Activated CD4-positive, alpha-beta T cell treated with anti-CD3 and anti-CD28 coated beads, Interleukin-2, amount 10 ng/mL, durations not matched to agents 24 days and 14 days (primary cell): ENCODE results near the gene SINHCAF. TPM values are rescaled to one million over a fixed set of nuclear protein-coding genes. Genes with fewer than 3 reads are reported as not detected.

ENCODE experiments used
- DNase-seq: peaks from one replicate; pipeline ENCODE4 v3.0.0; 2022
- H3K27ac Mint-ChIP-seq: one replicate; pipeline ENCODE4 v1.8.0; 2022; ENCODE audit warnings: mild to moderate bottlenecking, mixed read lengths
- H3K27me3 Mint-ChIP-seq: one replicate; pipeline ENCODE4 v1.8.0; 2022; ENCODE audit warnings: mixed read lengths
- H3K36me3 Mint-ChIP-seq: one replicate; pipeline ENCODE4 v1.8.0; 2022; ENCODE audit warnings: low read depth, mild to moderate bottlenecking, mixed read lengths
- H3K4me1 Mint-ChIP-seq: one replicate; pipeline ENCODE4 v1.8.0; 2021; ENCODE audit warnings: mixed read lengths
- H3K4me3 Mint-ChIP-seq: one replicate; pipeline ENCODE4 v1.8.0; 2022; ENCODE audit warnings: mild to moderate bottlenecking, moderate library complexity, mixed read lengths
- H3K9me3 Mint-ChIP-seq: one replicate; pipeline ENCODE4 v1.8.0; 2021; ENCODE audit warnings: mixed read lengths
- intact Hi-C: fragments of 100-400 bp; cut with micrococcal nuclease; formaldehyde crosslinking; loops from one replicate; pipeline ENCODE4 v1.15.1; 2023
- total RNA-seq: library from RNA; stranded (reverse); gene quantifications from 2 replicates; pipeline ENCODE4 v1.2.3, GENCODE V29; 2022

The SINHCAF gene
- total RNA-seq, 1 donor from 2014 or later = 277 TPM

- H3K36me3 Mint-ChIP-seq = no peaks in the 10 kb centered on the region
- intact Hi-C loops = no loop called here
- DNase-seq = no peak
- no peaks in the 10 kb centered on the region for H3K9me3 Mint-ChIP-seq
- no peak overlapping the region for H3K4me3 Mint-ChIP-seq
- H3K27me3 Mint-ChIP-seq = peaks cover 7% of the 10 kb centered on the region
- no peak overlapping the region for H3K27ac Mint-ChIP-seq
- no peaks in the 10 kb centered on the region for H3K4me1 Mint-ChIP-seq
These were observed 90.7 kb downstream of the SINHCAF start for GRCh38 chr12:31234955-31235867.

- no peak overlapping the region for H3K27ac Mint-ChIP-seq
- H3K9me3 Mint-ChIP-seq = no peaks in the 10 kb centered on the region
- H3K36me3 Mint-ChIP-seq = no peaks in the 10 kb centered on the region
- DNase-seq = no peak
- H3K4me3 Mint-ChIP-seq = no peak overlapping the region
- intact Hi-C loops = no loop called here
- H3K27me3 Mint-ChIP-seq = peaks cover 7% of the 10 kb centered on the region
- H3K4me1 Mint-ChIP-seq = no peaks in the 10 kb centered on the region
These were observed 91.7 kb downstream of the SINHCAF start for GRCh38 chr12:31234053-31234840.

GRCh38 chr12:31233061-31233730 is 92.8 kb downstream of the SINHCAF start:
- no peaks in the 10 kb centered on the region for H3K9me3 Mint-ChIP-seq
- DNase-seq = no peak
- no peaks in the 10 kb centered on the region for H3K36me3 Mint-ChIP-seq
- no peak overlapping the region for H3K27ac Mint-ChIP-seq
- no peak overlapping the region for H3K4me3 Mint-ChIP-seq
- intact Hi-C loops = no loop called here
- no peaks in the 10 kb centered on the region for H3K4me1 Mint-ChIP-seq
- H3K27me3 Mint-ChIP-seq = peaks cover 5% of the 10 kb centered on the region

DNA sequence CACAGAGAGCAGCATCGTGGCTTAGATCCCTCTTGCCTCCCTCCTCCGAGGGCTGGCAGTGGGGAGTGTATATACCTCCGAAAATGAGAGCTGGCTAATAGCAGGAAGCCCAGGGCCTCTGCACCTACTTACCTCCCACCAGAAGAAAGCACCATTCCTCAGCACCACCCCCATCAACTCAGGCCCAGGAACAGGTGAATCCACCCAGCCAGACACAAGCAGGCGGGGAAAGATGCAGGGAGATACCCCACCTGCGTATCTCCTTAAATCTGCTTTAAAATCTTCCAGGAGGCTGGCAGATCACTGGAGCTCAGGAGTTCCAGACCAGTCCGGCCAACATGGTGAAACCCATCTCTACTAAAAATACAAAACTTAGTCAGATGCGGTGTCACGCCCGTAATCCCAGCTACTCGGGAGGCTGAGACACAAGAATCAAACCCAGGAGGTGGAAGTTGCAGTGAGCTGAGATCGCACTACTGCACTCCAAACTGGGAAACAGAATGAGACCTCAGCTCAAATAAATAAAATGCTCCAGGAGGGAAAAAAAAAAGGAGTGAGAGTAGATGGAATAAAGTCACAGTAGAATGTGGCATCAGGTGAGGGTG is 93.5 kb downstream of the SINHCAF start:
- Mint-ChIP-seq H3K27me3 (peaks cover 3% of the 10 kb centered on the region), H3K4me3 (no peak overlapping the region), H3K4me1 (no peaks in the 10 kb centered on the region), H3K9me3 (no peaks in the 10 kb centered on the region), H3K27ac (no peak overlapping the region), H3K36me3 (no peaks in the 10 kb centered on the region)
- DNase-seq = no peak
- intact Hi-C loops = no loop called here

DNA sequence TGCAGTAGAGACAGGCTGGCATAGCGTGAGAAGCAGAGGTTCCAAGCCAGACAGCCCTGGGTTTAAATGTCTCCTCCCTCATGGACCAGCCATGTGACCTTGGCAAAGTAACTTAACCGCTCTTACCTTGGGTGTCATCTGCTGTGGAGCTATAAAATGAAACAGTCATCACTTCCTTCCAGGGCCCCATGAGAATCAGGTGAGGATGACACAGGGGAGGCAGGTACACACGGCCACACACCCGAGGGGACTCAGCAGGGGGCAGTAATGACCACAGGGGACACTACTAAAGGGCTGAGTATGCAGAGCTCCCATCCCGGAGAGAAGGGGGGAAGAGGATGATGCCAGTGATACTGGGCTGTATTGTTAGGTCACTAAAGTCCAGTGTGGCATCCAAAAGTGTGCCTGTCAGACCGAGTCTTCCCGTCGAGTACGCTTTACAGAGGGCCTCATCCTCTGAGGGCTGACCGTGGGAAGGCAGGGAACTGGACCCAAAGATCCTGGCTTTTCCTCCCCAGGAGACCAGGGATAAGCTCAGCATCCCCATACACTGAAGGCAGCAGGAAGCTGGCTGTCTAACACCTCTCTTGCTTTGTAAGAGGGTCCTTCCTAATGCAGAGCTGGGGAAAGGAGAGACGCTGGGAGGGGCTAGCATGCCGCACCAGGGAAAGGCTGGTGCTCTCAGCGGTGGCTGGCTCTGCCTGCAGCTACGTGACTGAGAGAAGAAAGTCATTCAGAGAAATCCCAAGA is 94.2 kb downstream of the SINHCAF start:
- intact Hi-C loops = no loop called here
- peaks cover 3% of the 10 kb centered on the region for H3K27me3 Mint-ChIP-seq
- no peak overlapping the region for H3K4me3 Mint-ChIP-seq
- H3K4me1 Mint-ChIP-seq = no peaks in the 10 kb centered on the region
- no peaks in the 10 kb centered on the region for H3K36me3 Mint-ChIP-seq
- no peak for DNase-seq
- no peaks in the 10 kb centered on the region for H3K9me3 Mint-ChIP-seq
- no peak overlapping the region for H3K27ac Mint-ChIP-seq
